GM23338 (cell line): ENCODE results near the gene TTLL13. TPM values are rescaled to one million over a fixed set of nuclear protein-coding genes. Genes with fewer than 3 reads are reported as not detected.

Experiments used
- ATAC-seq: fragments of 200-7000 bp; cut with Tn5 transposase; 3 replicates; pipeline ENCODE4 v1.9.1; 2020
- DNase-seq: peaks from one replicate; pipeline ENCODE4 v3.0.0-alpha.2; 2015; ENCODE audit warnings: low spot score
- H2AFZ ChIP-seq: fragments of 200-600 bp; sonication (generic); 2 replicates; pipeline ENCODE4 v1.8.0; 2016; ENCODE audit warnings: antibody characterized with exemption, mild to moderate bottlenecking, moderate library complexity
- H3F3A ChIP-seq: fragments of 200-600 bp; sonication (generic); replicated peaks from 2 replicates; pipeline ENCODE4 v1.8.0; 2017; ENCODE audit warnings: antibody characterized with exemption, mixed run types, low read depth
- H3K27ac ChIP-seq: fragments of 200-600 bp; sonication (generic); 2 replicates; pipeline ENCODE4 v1.6.1; 2016; ENCODE audit warnings: low read depth
- H3K27me3 ChIP-seq: fragments of 200-600 bp; sonication (generic); 2 replicates; pipeline ENCODE4 v1.8.0; 2016; ENCODE audit warnings: mild to moderate bottlenecking, mixed run types, moderate library complexity; ENCODE audit not compliant: insufficient read depth
- H3K36me3 ChIP-seq: fragments of 200-600 bp; sonication (generic); 2 replicates; pipeline ENCODE4 v1.8.0; 2016; ENCODE audit warnings: mild to moderate bottlenecking; ENCODE audit not compliant: insufficient read depth
- H3K4me1 ChIP-seq: fragments of 200-600 bp; sonication (generic); 2 replicates; pipeline ENCODE4 v1.8.0; 2016; ENCODE audit warnings: mild to moderate bottlenecking, moderate library complexity; ENCODE audit not compliant: insufficient read depth
- H3K4me2 ChIP-seq: fragments of 200-600 bp; sonication (generic); 2 replicates; pipeline ENCODE4 v1.7.1; 2017; ENCODE audit warnings: mixed run types
- H3K4me3 ChIP-seq: fragments of 200-600 bp; sonication (generic); 2 replicates; pipeline ENCODE4 v1.6.1; 2016; ENCODE audit warnings: mixed run types
- H3K79me2 ChIP-seq: fragments of 200-600 bp; sonication (generic); replicated peaks from 2 replicates; pipeline ENCODE4 v1.8.0; 2017; ENCODE audit warnings: mild to moderate bottlenecking; ENCODE audit not compliant: insufficient read depth
- H3K9me2 ChIP-seq: fragments of 200-600 bp; sonication (generic); 2 replicates; pipeline ENCODE4 v1.8.0; 2017; ENCODE audit not compliant: insufficient read depth
- H4K20me1 ChIP-seq: fragments of 200-600 bp; sonication (generic); replicated peaks from 2 replicates; pipeline ENCODE4 v1.8.0; 2017; ENCODE audit warnings: mild to moderate bottlenecking; ENCODE audit not compliant: insufficient read depth
- H3K27ac Mint-ChIP-seq: 2 replicates; pipeline ENCODE4 v1.8.0; 2020; ENCODE audit warnings: inconsistent platforms, mild to moderate bottlenecking, moderate library complexity, mixed read lengths
- H3K27me3 Mint-ChIP-seq: 3 replicates; pipeline ENCODE4 v1.8.0; 2022; ENCODE audit warnings: low read depth, mild to moderate bottlenecking, moderate library complexity, mixed read lengths, inconsistent platforms; ENCODE audit not compliant: insufficient read depth, poor library complexity
- H3K36me3 Mint-ChIP-seq: 3 replicates; pipeline ENCODE4 v1.8.0; 2021; ENCODE audit warnings: low read depth, mild to moderate bottlenecking, inconsistent platforms, moderate library complexity, mixed read lengths
- H3K4me1 Mint-ChIP-seq: 3 replicates; pipeline ENCODE4 v1.8.0; 2020; ENCODE audit warnings: mild to moderate bottlenecking, inconsistent platforms, mixed read lengths
- H3K4me3 Mint-ChIP-seq: 3 replicates; pipeline ENCODE4 v1.8.0; 2021; ENCODE audit warnings: moderate library complexity, mild to moderate bottlenecking, inconsistent platforms, mixed read lengths
- H3K9me3 Mint-ChIP-seq: 3 replicates; pipeline ENCODE4 v1.8.0; 2020; ENCODE audit warnings: moderate library complexity, mild to moderate bottlenecking, inconsistent platforms, mixed read lengths
- CTCF ChIP-seq, 2 experiments: fragments of 200-600 bp in 1 of 2; sonication (generic) in 1 of 2; conservative IDR thresholded peaks; 2 replicates each; pipeline versions ENCODE4 v1.5.1 to v1.6.1; 2016 to 2017; ENCODE audit warnings: antibody characterized with exemption in 2 of 2, low read depth in 2 of 2, mild to moderate bottlenecking in 2 of 2, moderate library complexity in 1 of 2
- ETS1 ChIP-seq: IDR thresholded peaks from 2 replicates; pipeline ENCODE4 v1.6.1; 2016; ENCODE audit warnings: antibody characterized with exemption
- EZH2 ChIP-seq: fragments of 200-600 bp; sonication (generic); IDR thresholded peaks from one replicate; pipeline ENCODE4 v1.8.0; 2017; ENCODE audit warnings: antibody characterized with exemption, mild to moderate bottlenecking, low read depth; ENCODE audit not compliant: unreplicated experiment
- EZH2phosphoT487 ChIP-seq: fragments of 200-600 bp; sonication (generic); IDR thresholded peaks from one replicate; pipeline ENCODE4 v1.8.1; 2018; ENCODE audit warnings: antibody characterized with exemption; ENCODE audit not compliant: unreplicated experiment
- NANOG ChIP-seq: IDR thresholded peaks from 2 replicates; pipeline ENCODE4 v1.6.1; 2016; ENCODE audit warnings: antibody characterized with exemption, borderline replicate concordance
- POLR2AphosphoS5 ChIP-seq: IDR thresholded peaks from 2 replicates; pipeline ENCODE4 v1.6.1; 2016; ENCODE audit warnings: antibody characterized with exemption, low read depth
- REST ChIP-seq: IDR thresholded peaks from one replicate; pipeline ENCODE4 v1.6.1; 2018; ENCODE audit warnings: antibody characterized with exemption; ENCODE audit not compliant: unreplicated experiment
- STAT1 ChIP-seq: IDR thresholded peaks from one replicate; pipeline ENCODE4 v1.6.1; 2016; ENCODE audit warnings: antibody characterized with exemption; ENCODE audit not compliant: unreplicated experiment
- ZNF114 ChIP-seq: fragments of 250-450 bp; sonication (Bioruptor Pico); IDR thresholded peaks from 2 replicates; pipeline ENCODE4 v1.5.0; 2020; ENCODE audit warnings: mild to moderate bottlenecking, moderate library complexity
- ZNF331 ChIP-seq: fragments of 250-450 bp; sonication (Bioruptor Pico); IDR thresholded peaks from 2 replicates; pipeline ENCODE4 v1.5.0; 2020; ENCODE audit warnings: low read depth, mild to moderate bottlenecking, moderate library complexity
- polyA plus RNA-seq: library from polyadenylated mRNA; unstranded; fragments of >200 nt; fragmentation: Nextera tagmentation; extraction: Ambion mirVana; gene quantifications from 2 replicates; pipeline ENCODE4 v1.2.1, GENCODE V29; 2016
- total RNA-seq: library from RNA; depleted of rRNA; stranded (reverse); fragments of >200 nt; shearing (Covaris generic); gene quantifications from 2 replicates; pipeline ENCODE4 v1.2.3, GENCODE V29; 2014

Gene TTLL13
- total and polyA plus RNA-seq, 2 experiments from 2014 or later, result not detected

GRCh38 chr15:90201130-90201943 is 48.0 kb upstream of the TTLL13 start, which contains the start of gene SEMA4B:
Gene SEMA4B, plus strand, starts transcription at chr15:90201330. Its CDS starts 249 bp downstream, at chr15:90201579.
- Mint-ChIP-seq H3K36me3 (peaks cover 4% of the 10 kb centered on the region; the same call in 1 of the 3 replicates), H3K27me3 (peaks cover 9% of the 10 kb centered on the region), H3K4me1 (peaks cover 18% of the 10 kb centered on the region), H3K27ac (peak within 1 kb of the TSS; percentile 83), H3K4me3 (peak within 1 kb of the TSS; percentile 82), H3K9me3 (no peaks in the 10 kb centered on the region)
- no peaks in the 10 kb centered on the region for H3K9me2 ChIP-seq
- ATAC-seq (peak; percentile 88), DNase-seq (peak; percentile 93)
- peak within 1 kb of the TSS; percentile 97 for H2AFZ ChIP-seq
- H3K4me3 ChIP-seq, result peak within 1 kb of the TSS; percentile 98
- H3K27ac ChIP-seq, result peak within 1 kb of the TSS; percentile 74; the same call in 1 of the 2 replicates
- TF ChIP-seq REST, result no peak
- no peak for TF ChIP-seq ETS1
- TF ChIP-seq POLR2AphosphoS5, result peak; percentile 66
- no peak for TF ChIP-seq ZNF331 (CRISPR knock-in tag)
- H3K27me3 ChIP-seq, result no peaks in the 10 kb centered on the region
- H3K36me3 ChIP-seq, result no peaks in the 10 kb centered on the region
- H3K79me2 ChIP-seq, result peaks cover 29% of the 10 kb centered on the region
- H3K4me2 ChIP-seq, result peak within 1 kb of the TSS; percentile 99
- peaks cover 12% of the 10 kb centered on the region for H4K20me1 ChIP-seq
- H3K4me1 ChIP-seq, result peaks cover 14% of the 10 kb centered on the region
- H3F3A ChIP-seq, result peaks cover 7% of the 10 kb centered on the region; the same call in 1 of the 2 replicates

- Histone ChIP-seq H3K79me2 (peaks cover 32% of the 10 kb centered on the region), H2AFZ (peak overlapping the region; percentile 81; the same call in 1 of the 2 replicates), H3K27me3 (no peaks in the 10 kb centered on the region), H3K36me3 (no peaks in the 10 kb centered on the region), H3K4me3 (peak overlapping the region; percentile 98), H4K20me1 (peaks cover 15% of the 10 kb centered on the region), H3K9me2 (no peaks in the 10 kb centered on the region), H3K4me2 (peak overlapping the region; percentile 99), H3K4me1 (peaks cover 14% of the 10 kb centered on the region), H3K27ac (no peak overlapping the region), H3F3A (peaks cover 7% of the 10 kb centered on the region; the same call in 1 of the 2 replicates)
- H3K4me1 Mint-ChIP-seq, result peaks cover 18% of the 10 kb centered on the region
- H3K4me3 Mint-ChIP-seq, result peak overlapping the region; percentile 81
- DNase-seq, result peak; percentile 52
- peaks cover 5% of the 10 kb centered on the region; the same call in 1 of the 3 replicates for H3K36me3 Mint-ChIP-seq
- H3K27ac Mint-ChIP-seq, result peak overlapping the region; percentile 59; the same call in 1 of the 2 replicates
- ATAC-seq, result peak; percentile 38
- H3K9me3 Mint-ChIP-seq, result no peaks in the 10 kb centered on the region
- H3K27me3 Mint-ChIP-seq, result peaks cover 9% of the 10 kb centered on the region
- no peak for TF ChIP-seq STAT1
- no peak for TF ChIP-seq EZH2
- no peak for TF ChIP-seq POLR2AphosphoS5
- TF ChIP-seq NANOG, result no peak
- TF ChIP-seq ZNF114 (CRISPR knock-in tag), result no peak
- no peak for TF ChIP-seq REST
- TF ChIP-seq ZNF331 (CRISPR knock-in tag), result no peak
- no peak for TF ChIP-seq EZH2phosphoT487
- TF ChIP-seq ETS1, result no peak
- no peak for TF ChIP-seq CTCF (conservative IDR thresholded peaks at IDR 0.05; ENCODE audit: low read depth in 2 of 2)
These were observed 47.4 kb upstream of the TTLL13 start for GRCh38 chr15:90201944-90202375.
